ENCODE measurements around the gene RILP.

GRCh38 chr17:1628856-1629503, 20.7 kb downstream of the RILP start:
- TF ChIP-seq CTCF (IDR thresholded peaks at IDR 0.05) = peak in 3 of 7 experiments; percentile 13 to 51 (median 48)
- peak; percentile 47 to 62 (median 57) for TF ChIP-seq POLR2A (IDR thresholded peaks at IDR 0.05)
